ENCODE data around the gene PPP1CB.
"Not testable (repeated sequence)": the region's sequence is repeated elsewhere in the genome, so short reads cannot be mapped to it uniquely, and the experiment has no call there.

PPP1CB gene

GRCh38 chr2:28735511-28735910 lies 16.1 kb upstream of the PPP1CB start:
- no peak for ATAC-seq
- TF ChIP-seq ARNTL (CRISPR knock-in tag; IDR thresholded peaks at IDR 0.05; ENCODE audit: borderline replicate concordance, low read depth) (no peak), TCF4 (CRISPR knock-in tag; IDR thresholded peaks at IDR 0.05; ENCODE audit: borderline replicate concordance) (no peak), ZFP30 (CRISPR knock-in tag; IDR thresholded peaks at IDR 0.05) (no peak), PATZ1 (CRISPR knock-in tag; IDR thresholded peaks at IDR 0.05; ENCODE audit: borderline replicate concordance) (no peak), POU6F1 (CRISPR knock-in tag; IDR thresholded peaks at IDR 0.05; ENCODE audit: borderline replicate concordance, low read depth) (no peak), ISL1 (CRISPR knock-in tag; IDR thresholded peaks at IDR 0.05) (no peak), SNAI2 (CRISPR knock-in tag; IDR thresholded peaks at IDR 0.05) (no peak), BACH2 (CRISPR knock-in tag; IDR thresholded peaks at IDR 0.05; ENCODE audit: borderline replicate concordance) (no peak), ZNF565 (CRISPR knock-in tag; conservative IDR thresholded peaks at IDR 0.05; ENCODE audit: low read depth) (no peak), CSRNP3 (CRISPR knock-in tag; IDR thresholded peaks at IDR 0.05) (no peak), CSDC2 (CRISPR knock-in tag; IDR thresholded peaks at IDR 0.05) (no peak), CREB5 (CRISPR knock-in tag; IDR thresholded peaks at IDR 0.05; ENCODE audit: low read depth) (no peak), OSR1 (CRISPR knock-in tag; IDR thresholded peaks at IDR 0.05) (no peak), GLIS3 (CRISPR knock-in tag; IDR thresholded peaks at IDR 0.05) (no peak), ESRRG (CRISPR knock-in tag; IDR thresholded peaks at IDR 0.05) (no peak), ZC3H10 (CRISPR knock-in tag; IDR thresholded peaks at IDR 0.05) (no peak), PPARA (CRISPR knock-in tag; IDR thresholded peaks at IDR 0.05; ENCODE audit: borderline replicate concordance) (no peak), ZFP3 (CRISPR knock-in tag; IDR thresholded peaks at IDR 0.05) (no peak)

GRCh38 chr2:28736034-28736433 lies 15.6 kb upstream of the PPP1CB start:
- no peak for TF ChIP-seq ZFP30 (CRISPR knock-in tag; IDR thresholded peaks at IDR 0.05)
- no peak for TF ChIP-seq ZNF8 (CRISPR knock-in tag; IDR thresholded peaks at IDR 0.05)
- TF ChIP-seq BACH2 (CRISPR knock-in tag; IDR thresholded peaks at IDR 0.05; ENCODE audit: borderline replicate concordance), result no peak
- TF ChIP-seq ZC3H10 (CRISPR knock-in tag; IDR thresholded peaks at IDR 0.05), result no peak
- no peak for TF ChIP-seq TOX (CRISPR knock-in tag; IDR thresholded peaks at IDR 0.05; ENCODE audit: borderline replicate concordance)
- TF ChIP-seq ARNTL (CRISPR knock-in tag; IDR thresholded peaks at IDR 0.05; ENCODE audit: borderline replicate concordance, low read depth), result no peak
- no peak for TF ChIP-seq CSDC2 (CRISPR knock-in tag; IDR thresholded peaks at IDR 0.05)
- no peak for TF ChIP-seq POU6F1 (CRISPR knock-in tag; IDR thresholded peaks at IDR 0.05; ENCODE audit: borderline replicate concordance, low read depth)
- no peak for TF ChIP-seq CREB5 (CRISPR knock-in tag; IDR thresholded peaks at IDR 0.05; ENCODE audit: low read depth)
- no peak for TF ChIP-seq TCF4 (CRISPR knock-in tag; IDR thresholded peaks at IDR 0.05; ENCODE audit: borderline replicate concordance)
- TF ChIP-seq ZFP3 (CRISPR knock-in tag; IDR thresholded peaks at IDR 0.05), result no peak
- TF ChIP-seq ZNF565 (CRISPR knock-in tag; conservative IDR thresholded peaks at IDR 0.05; ENCODE audit: low read depth), result no peak
- no peak for TF ChIP-seq OSR1 (CRISPR knock-in tag; IDR thresholded peaks at IDR 0.05)
- TF ChIP-seq ESRRG (CRISPR knock-in tag; IDR thresholded peaks at IDR 0.05), result no peak
- no peak for TF ChIP-seq GLIS3 (CRISPR knock-in tag; IDR thresholded peaks at IDR 0.05)
- peak; percentile 99 for ATAC-seq

GRCh38 chr2:28737655-28738054 lies 14.0 kb upstream of the PPP1CB start:
- no peak for ATAC-seq
- no peak for TF ChIP-seq ESRRG (CRISPR knock-in tag; IDR thresholded peaks at IDR 0.05)
- TF ChIP-seq OSR1 (CRISPR knock-in tag; IDR thresholded peaks at IDR 0.05), result no peak
- TF ChIP-seq CSRNP3 (CRISPR knock-in tag; IDR thresholded peaks at IDR 0.05), result no peak
- no peak for TF ChIP-seq TOX (CRISPR knock-in tag; IDR thresholded peaks at IDR 0.05; ENCODE audit: borderline replicate concordance)
- no peak for TF ChIP-seq PPARA (CRISPR knock-in tag; IDR thresholded peaks at IDR 0.05; ENCODE audit: borderline replicate concordance)
- no peak for TF ChIP-seq ZNF70 (CRISPR knock-in tag; IDR thresholded peaks at IDR 0.05)
- TF ChIP-seq GLIS3 (CRISPR knock-in tag; IDR thresholded peaks at IDR 0.05), result no peak
- TF ChIP-seq RARB (CRISPR knock-in tag; IDR thresholded peaks at IDR 0.05), result no peak

- ATAC-seq, result not testable (repeated sequence)
Observed at GRCh38 chr2:28742619-28743018, 9.0 kb upstream of the PPP1CB start.

Measured in SK-N-SH treated with all-trans-retinoic acid at 6 μM for 48 hours (cell line).